HuH-7 (cell line): Measurements from ENCODE around the gene ATP13A4.

Experiments
- DNase-seq: peaks from one replicate; pipeline ENCODE4 v3.0.0; 2011; ENCODE audit warnings: low spot score

Gene ATP13A4

GRCh38 chr3:193491026-193491425 lies 63.7 kb downstream of the ATP13A4 start:
- DNase-seq, result no peak

GRCh38 chr3:193490580-193490979 lies 64.1 kb downstream of the ATP13A4 start:
- DNase-seq, result no peak

GRCh38 chr3:193489949-193490348 lies 64.7 kb downstream of the ATP13A4 start:
- DNase-seq, result no peak

GRCh38 chr3:193488741-193489140 lies 66.0 kb downstream of the ATP13A4 start:
- DNase-seq, result no peak

- DNase-seq, result no peak
These were observed 70.6 kb downstream of the ATP13A4 start for GRCh38 chr3:193483988-193484539.

- no peak for DNase-seq
These were observed 73.3 kb downstream of the ATP13A4 start for GRCh38 chr3:193481436-193481835.

GRCh38 chr3:193474446-193474845 lies 80.2 kb downstream of the ATP13A4 start:
- no peak for DNase-seq

- DNase-seq, result no peak
These were observed 84.0 kb downstream of the ATP13A4 start for GRCh38 chr3:193470710-193471109.

- DNase-seq, result no peak
These were observed 88.6 kb downstream of the ATP13A4 start for GRCh38 chr3:193465992-193466608.

GRCh38 chr3:193464889-193465288 lies 89.8 kb downstream of the ATP13A4 start:
- no peak for DNase-seq

GRCh38 chr3:193457526-193457925 lies 97.2 kb downstream of the ATP13A4 start:
- no peak for DNase-seq

- DNase-seq, result no peak
These were observed 102.4 kb downstream of the ATP13A4 start for GRCh38 chr3:193452338-193452737.

- DNase-seq, result no peak
These were observed 102.8 kb downstream of the ATP13A4 start for GRCh38 chr3:193451902-193452301.

- DNase-seq, result no peak
These were observed 107.6 kb downstream of the ATP13A4 start for GRCh38 chr3:193446965-193447602.

GRCh38 chr3:193439423-193439822 lies 115.3 kb downstream of the ATP13A4 start:
- DNase-seq, result no peak

GRCh38 chr3:193418576-193419373 lies 135.9 kb downstream of the ATP13A4 start:
- DNase-seq, result no peak

- no peak for DNase-seq
These were observed 138.1 kb downstream of the ATP13A4 start for GRCh38 chr3:193416629-193417028.

GRCh38 chr3:193407688-193408087 lies 147.0 kb downstream of the ATP13A4 start:
- DNase-seq, result no peak

- DNase-seq, result no peak
These were observed 147.6 kb downstream of the ATP13A4 start for GRCh38 chr3:193407112-193407511.

- DNase-seq, result no peak
These were observed 151.4 kb downstream of the ATP13A4 start for GRCh38 chr3:193403307-193403706.

GRCh38 chr3:193400304-193400703 lies 154.4 kb downstream of the ATP13A4 start:
- no peak for DNase-seq

- DNase-seq, result no peak
These were observed 158.0 kb downstream of the ATP13A4 start for GRCh38 chr3:193396451-193397244.
